ENCODE measurements around the gene RTN4RL1.

RTN4RL1 gene

GRCh38 chr17:2054512-2055291 lies 29.6 kb upstream of the RTN4RL1 start, which contains the start of gene HIC1:
Gene HIC1, plus strand, starts transcription at chr17:2055103. Its CDS starts 1,588 bp downstream, at chr17:2056691.
- peak; percentile 98 for TF ChIP-seq CTCF (conservative IDR thresholded peaks at IDR 0.05)

GRCh38 chr17:2054262-2054511 lies 29.1 kb upstream of the RTN4RL1 start:
- TF ChIP-seq CTCF (conservative IDR thresholded peaks at IDR 0.05), result no peak
- H3K27ac ChIP-seq, result peak overlapping the region; percentile 54

More at GRCh38 chr17:2054512-2055291, 29.6 kb upstream of the RTN4RL1 start, which contains the start of gene HIC1:
- H3K27ac ChIP-seq, result peak within 1 kb of the TSS; percentile 54

- H3K27ac ChIP-seq, result peak overlapping the region; percentile 54
- TF ChIP-seq CTCF (conservative IDR thresholded peaks at IDR 0.05), result peak; percentile 90
Observed at GRCh38 chr17:2053380-2054261, 28.5 kb upstream of the RTN4RL1 start.

- TF ChIP-seq CTCF (conservative IDR thresholded peaks at IDR 0.05), result no peak
- H3K27ac ChIP-seq, result no peak overlapping the region
Observed at GRCh38 chr17:2051933-2052559, 26.9 kb upstream of the RTN4RL1 start.

GRCh38 chr17:2051061-2051932 lies 26.2 kb upstream of the RTN4RL1 start:
- TF ChIP-seq CTCF (conservative IDR thresholded peaks at IDR 0.05), result no peak; the same call in 1 of the 2 replicates
- peak overlapping the region; percentile 78; the same call in 1 of the 2 replicates for H3K27ac ChIP-seq

GRCh38 chr17:2050300-2051060 lies 25.3 kb upstream of the RTN4RL1 start:
- TF ChIP-seq CTCF (conservative IDR thresholded peaks at IDR 0.05), result peak; percentile 22; the same call in 1 of the 2 replicates
- H3K27ac ChIP-seq, result peak overlapping the region; percentile 78

Data from VCaP (cell line).